Skeletal muscle cell (primary cell): ENCODE data around the gene ALG14.

Source experiments
- DNase-seq: peaks from one replicate; pipeline ENCODE4 v3.0.0-alpha.2; 2010; ENCODE audit warnings: low read depth
- H3K4me3 ChIP-seq: 2 replicates; pipeline ENCODE4 v1.5.1; 2011; ENCODE audit warnings: low read depth, mild to moderate bottlenecking, control low read depth, low read length, moderate library complexity

Gene ALG14

GRCh38 chr1:94970783-94971182, 102.0 kb downstream of the ALG14 start:
- DNase-seq, result no peak
- H3K4me3 ChIP-seq, result no peak overlapping the region

GRCh38 chr1:94969137-94969536, 103.6 kb downstream of the ALG14 start:
- no peak for DNase-seq

GRCh38 chr1:94966033-94966432, 106.7 kb downstream of the ALG14 start:
- no peak for DNase-seq
- H3K4me3 ChIP-seq, result no peak overlapping the region

More at GRCh38 chr1:94969137-94969536, 103.6 kb downstream of the ALG14 start:
- no peak overlapping the region for H3K4me3 ChIP-seq

- H3K4me3 ChIP-seq, result no peak overlapping the region
- no peak for DNase-seq
Measured at GRCh38 chr1:94963864-94964263, 108.9 kb downstream of the ALG14 start.

- H3K4me3 ChIP-seq, result peak overlapping the region; percentile 21
- DNase-seq, result no peak
Measured at GRCh38 chr1:94962409-94963265, 110.1 kb downstream of the ALG14 start.

- H3K4me3 ChIP-seq, result no peak overlapping the region
Measured at GRCh38 chr1:94961988-94962387, 110.8 kb downstream of the ALG14 start.

GRCh38 chr1:94961582-94961981, 111.2 kb downstream of the ALG14 start:
- H3K4me3 ChIP-seq, result no peak overlapping the region
- DNase-seq, result no peak

More at GRCh38 chr1:94961988-94962387, 110.8 kb downstream of the ALG14 start:
- DNase-seq, result no peak

GRCh38 chr1:94958081-94958480, 114.7 kb downstream of the ALG14 start:
- no peak overlapping the region for H3K4me3 ChIP-seq
- DNase-seq, result no peak

- DNase-seq, result no peak
- no peak overlapping the region for H3K4me3 ChIP-seq
Measured at GRCh38 chr1:94955767-94956632, 116.8 kb downstream of the ALG14 start.

- DNase-seq, result no peak
- no peak overlapping the region for H3K4me3 ChIP-seq
Measured at GRCh38 chr1:94954263-94955220, 118.2 kb downstream of the ALG14 start.

- H3K4me3 ChIP-seq, result no peak overlapping the region
- no peak for DNase-seq
Measured at GRCh38 chr1:94953746-94954145, 119.0 kb downstream of the ALG14 start.

- no peak overlapping the region for H3K4me3 ChIP-seq
- no peak for DNase-seq
Measured at GRCh38 chr1:94953107-94953506, 119.6 kb downstream of the ALG14 start.

- no peak overlapping the region for H3K4me3 ChIP-seq
- DNase-seq, result no peak
Measured at GRCh38 chr1:94952539-94952938, 120.2 kb downstream of the ALG14 start.

- DNase-seq, result no peak
- no peak overlapping the region for H3K4me3 ChIP-seq
Measured at GRCh38 chr1:94951509-94952208, 121.1 kb downstream of the ALG14 start.

- H3K4me3 ChIP-seq, result no peak overlapping the region
- no peak for DNase-seq
Measured at GRCh38 chr1:94951046-94951445, 121.7 kb downstream of the ALG14 start.

- no peak for DNase-seq
- H3K4me3 ChIP-seq, result no peak overlapping the region
Measured at GRCh38 chr1:94949681-94950661, 122.8 kb downstream of the ALG14 start.

- no peak overlapping the region for H3K4me3 ChIP-seq
- DNase-seq, result no peak
Measured at GRCh38 chr1:94947437-94947836, 125.3 kb downstream of the ALG14 start.

GRCh38 chr1:94946886-94947285, 125.9 kb downstream of the ALG14 start:
- H3K4me3 ChIP-seq, result no peak overlapping the region
- no peak for DNase-seq
